Natural killer cell (primary cell): ENCODE results near the gene GALE. TPM values are rescaled to one million over a fixed set of nuclear protein-coding genes. Genes with fewer than 3 reads are reported as not detected.
A peak's percentile ranks its signal among the peaks of the same experiment; 100 is the strongest.

Source experiments
- ATAC-seq, 3 donors: fragments of 150-1000 bp in 2 of 3; fragments of 200-7000 bp in 1 of 3; cut with Tn5 transposase; 1 replicate in 1 of 3; 2 replicates in 2 of 3; pipeline ENCODE4 v1.10.0; 2021; ENCODE audit warnings: mild to moderate bottlenecking in 2 of 3, moderate library complexity in 2 of 3
- DNase-seq, 2 donors: peaks; one replicate each; pipeline versions ENCODE4 v3.0.0 to v3.0.0-alpha.2; 2013 to 2021; ENCODE audit warnings: mixed read lengths in 1 of 2
- H3K27ac ChIP-seq: one replicate; pipeline ENCODE4 v1.5.1; 2013; ENCODE audit warnings: mild to moderate bottlenecking, low read length
- H3K27me3 ChIP-seq: one replicate; pipeline ENCODE4 v1.6.1; 2013; ENCODE audit warnings: low read length; ENCODE audit not compliant: control insufficient read depth, insufficient read depth
- H3K36me3 ChIP-seq: one replicate; pipeline ENCODE4 v1.6.1; 2013; ENCODE audit warnings: low read length; ENCODE audit not compliant: control insufficient read depth, insufficient read depth
- H3K4me1 ChIP-seq: one replicate; pipeline ENCODE4 v1.6.1; 2013; ENCODE audit warnings: low read length; ENCODE audit not compliant: control insufficient read depth, insufficient read depth
- H3K4me3 ChIP-seq: one replicate; pipeline ENCODE4 v1.5.1; 2013; ENCODE audit warnings: low read length
- H3K9me3 ChIP-seq: one replicate; pipeline ENCODE4 v1.6.1; 2013; ENCODE audit warnings: low read length; ENCODE audit not compliant: control insufficient read depth, insufficient read depth
- H3K27ac Mint-ChIP-seq, 2 donors: one replicate each; pipeline ENCODE4 v1.8.0; 2022; ENCODE audit warnings: mild to moderate bottlenecking in 2 of 2, mixed read lengths in 2 of 2, moderate library complexity in 1 of 2
- H3K27me3 Mint-ChIP-seq, 2 donors: one replicate each; pipeline ENCODE4 v1.8.0; 2022; ENCODE audit warnings: low read depth in 2 of 2, mixed read lengths in 2 of 2
- H3K36me3 Mint-ChIP-seq: one replicate; pipeline ENCODE4 v1.8.0; 2022; ENCODE audit warnings: mixed read lengths
- H3K4me1 Mint-ChIP-seq, 2 donors: one replicate each; pipeline ENCODE4 v1.8.0; 2022; ENCODE audit warnings: mixed read lengths in 2 of 2
- H3K4me3 Mint-ChIP-seq: one replicate; pipeline ENCODE4 v1.8.0; 2022; ENCODE audit warnings: mild to moderate bottlenecking, moderate library complexity, mixed read lengths
- H3K9me3 Mint-ChIP-seq, 2 donors: one replicate each; pipeline ENCODE4 v1.8.0; 2022; ENCODE audit warnings: mixed read lengths in 2 of 2
- CTCF ChIP-seq: fragments of 200-600 bp; IDR thresholded peaks from one replicate; pipeline ENCODE4 v1.8.0; 2022; ENCODE audit warnings: antibody characterized with exemption
- WGBS: methylation state at CpG from one replicate; pipeline ENCODE4 v1.1.7; 2013; ENCODE audit warnings: missing lambda C conversion rate; ENCODE audit not compliant: insufficient coverage; 5-methylcytosine and 5-hydroxymethylcytosine counted together
- intact Hi-C: fragments of 100-400 bp; cut with micrococcal nuclease; formaldehyde crosslinking; loops from one replicate; pipeline ENCODE4 v1.14.2; 2022
- total RNA-seq, 4 donors: library from RNA; stranded (reverse); fragments of 120-200 nt in 1 of 4; gene quantifications; one replicate each; pipeline versions ENCODE4 v1.2.3 to v1.2.4, GENCODE V29; 2013 to 2022

GALE gene
- total RNA-seq, 3 donors from 2014 or later (not counting 1 experiment from before 2014, with no cell fraction given), result 12.8 to 20.3 (median 14.6) TPM

GRCh38 chr1:23752909-23753308 lies 47.6 kb downstream of the GALE start:
- Histone ChIP-seq H3K4me3 (no peak overlapping the region), H3K27ac (no peak overlapping the region), H3K27me3 (no peaks in the 10 kb centered on the region), H3K36me3 (peaks cover 75% of the 10 kb centered on the region), H3K9me3 (no peaks in the 10 kb centered on the region), H3K4me1 (no peaks in the 10 kb centered on the region)
- no peaks in the 10 kb centered on the region for H3K27me3 Mint-ChIP-seq
- WGBS, result 100% methylated on average over 1 of the region's 1 CpG
- ATAC-seq (no peak), DNase-seq (no peak)
- no peak for TF ChIP-seq CTCF
- peaks cover 18 to 19% of the 10 kb centered on the region in 2 donors for H3K4me1 Mint-ChIP-seq
- no peaks in the 10 kb centered on the region for H3K9me3 Mint-ChIP-seq
- intact Hi-C loops, result no loop called here
- peaks cover 36% of the 10 kb centered on the region for H3K36me3 Mint-ChIP-seq
- H3K27ac Mint-ChIP-seq, result no peak overlapping the region
- no peak overlapping the region for H3K4me3 Mint-ChIP-seq

GRCh38 chr1:23751815-23752200 lies 48.7 kb downstream of the GALE start:
- Mint-ChIP-seq H3K4me1 (peaks cover 29 to 30% of the 10 kb centered on the region in 2 donors), H3K36me3 (peaks cover 36% of the 10 kb centered on the region), H3K9me3 (no peaks in the 10 kb centered on the region), H3K4me3 (no peak overlapping the region), H3K27ac (no peak overlapping the region), H3K27me3 (no peaks in the 10 kb centered on the region)
- no peak for DNase-seq
- 98% methylated on average over 4 of the region's 4 CpGs for WGBS
- peaks cover 68% of the 10 kb centered on the region for H3K36me3 ChIP-seq
- H3K4me3 ChIP-seq, result no peak overlapping the region
- peak; percentile 1 for TF ChIP-seq CTCF
- H3K9me3 ChIP-seq, result no peaks in the 10 kb centered on the region
- intact Hi-C loops, result no loop called here
- no peaks in the 10 kb centered on the region for H3K4me1 ChIP-seq
- H3K27me3 ChIP-seq, result no peaks in the 10 kb centered on the region
- no peak overlapping the region for H3K27ac ChIP-seq
- ATAC-seq, result no peak

GRCh38 chr1:23751050-23751814 lies 49.3 kb downstream of the GALE start:
- Histone ChIP-seq H3K4me3 (no peak overlapping the region), H3K9me3 (no peaks in the 10 kb centered on the region), H3K4me1 (no peaks in the 10 kb centered on the region), H3K27ac (no peak overlapping the region), H3K36me3 (peaks cover 63% of the 10 kb centered on the region), H3K27me3 (no peaks in the 10 kb centered on the region)
- TF ChIP-seq CTCF, result peak; percentile 21
- Mint-ChIP-seq H3K27ac (no peak overlapping the region), H3K9me3 (no peaks in the 10 kb centered on the region), H3K36me3 (peaks cover 36% of the 10 kb centered on the region), H3K4me3 (no peak overlapping the region), H3K27me3 (no peaks in the 10 kb centered on the region), H3K4me1 (peaks cover 31% of the 10 kb centered on the region in 2 donors)
- intact Hi-C loops, result no loop called here
- 80% methylated on average over 11 of the region's 11 CpGs for WGBS
- DNase-seq, result peak in 1 of 2 donors; percentile 60
- ATAC-seq, result peak in 2 of 3 donors; percentile 39 to 47
